Cerebellar nuclear complex (tissue), 1 donor: ENCODE data around the gene ABHD16A.
"Not testable (repeated sequence)": the region's sequence is repeated elsewhere in the genome, so short reads cannot be mapped to it uniquely, and the experiment has no call there.

Experiments
- DNase-seq, 2 experiments: peaks; one replicate each; lab custom pipeline; 2025; lab: John Stamatoyannopoulos, UW

ABHD16A gene

DNA sequence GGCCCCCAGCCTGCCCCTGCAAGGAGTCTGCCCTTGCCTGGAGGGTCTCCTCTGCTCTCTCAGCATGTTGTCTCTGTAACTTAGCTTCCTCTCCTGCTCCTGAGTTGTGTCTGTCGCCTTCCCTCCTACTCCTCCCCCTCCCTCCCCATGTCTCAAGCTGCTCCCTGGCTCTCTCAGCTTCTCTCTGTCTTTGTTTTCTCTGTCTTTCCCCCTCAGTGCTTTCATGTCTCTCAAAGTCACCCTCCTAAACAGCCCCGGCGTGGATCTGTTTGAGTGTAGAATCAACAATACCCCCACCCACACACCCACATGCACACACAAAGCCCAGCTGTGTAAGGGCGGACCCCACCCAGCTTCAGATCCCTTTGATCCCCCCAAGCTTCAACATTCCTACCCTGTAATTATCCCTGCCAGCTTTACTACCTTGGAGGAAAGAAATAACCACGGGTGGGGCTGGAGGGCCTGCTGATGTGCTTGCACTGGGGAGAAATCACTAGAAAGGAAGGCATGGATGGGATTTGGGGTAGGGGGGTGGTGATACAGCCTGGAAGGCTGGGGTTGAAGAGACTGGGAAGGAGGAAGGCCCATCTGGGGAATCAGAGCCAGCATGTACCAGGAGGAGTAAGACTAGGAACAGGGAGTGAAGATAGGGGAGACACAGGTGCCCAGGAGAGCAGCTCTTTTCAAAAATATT, 11.0 kb upstream of the ABHD16A start:
- DNase-seq, result no peak

DNA sequence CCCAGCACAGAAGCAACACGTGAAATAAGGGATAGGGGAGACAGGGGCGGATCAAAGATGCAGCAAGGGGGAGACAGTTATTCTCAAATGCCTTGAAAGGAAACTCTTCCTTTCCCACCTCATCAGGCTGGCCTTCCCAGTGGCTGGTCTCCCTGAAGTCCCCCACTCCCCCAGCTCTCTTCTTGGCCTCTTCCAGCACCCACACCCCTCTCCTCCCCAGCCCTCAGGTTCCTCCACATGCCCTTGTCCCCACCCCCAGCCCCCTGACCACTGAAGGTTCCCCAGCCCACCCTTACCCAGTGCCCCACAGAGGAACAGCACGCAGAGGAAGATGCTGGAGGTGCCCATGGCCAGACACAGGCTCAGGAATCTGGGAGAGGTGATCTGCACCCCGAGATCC, 10.3 kb upstream of the ABHD16A start:
- no peak for DNase-seq

DNA sequence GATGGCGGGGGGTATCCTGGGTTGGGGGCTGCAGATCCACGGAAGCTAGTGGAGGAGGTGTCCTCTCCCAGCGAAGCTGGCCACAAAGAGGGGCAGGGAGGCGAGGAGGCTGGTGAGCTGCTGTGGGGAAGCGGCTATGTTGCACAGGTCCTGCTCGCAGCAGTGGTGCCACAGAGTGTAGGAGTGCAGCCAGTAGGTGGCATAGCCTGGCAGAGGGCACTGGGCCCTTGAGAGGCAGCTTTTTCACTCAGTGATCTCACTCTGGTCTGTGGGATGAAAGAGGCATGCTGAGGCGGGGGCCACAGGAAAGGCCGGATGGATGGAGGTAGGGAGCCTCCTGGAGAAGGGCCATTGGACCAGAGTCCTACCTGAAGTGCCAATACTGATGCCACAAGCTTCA, 9.2 kb upstream of the ABHD16A start:
- no peak for DNase-seq

DNA sequence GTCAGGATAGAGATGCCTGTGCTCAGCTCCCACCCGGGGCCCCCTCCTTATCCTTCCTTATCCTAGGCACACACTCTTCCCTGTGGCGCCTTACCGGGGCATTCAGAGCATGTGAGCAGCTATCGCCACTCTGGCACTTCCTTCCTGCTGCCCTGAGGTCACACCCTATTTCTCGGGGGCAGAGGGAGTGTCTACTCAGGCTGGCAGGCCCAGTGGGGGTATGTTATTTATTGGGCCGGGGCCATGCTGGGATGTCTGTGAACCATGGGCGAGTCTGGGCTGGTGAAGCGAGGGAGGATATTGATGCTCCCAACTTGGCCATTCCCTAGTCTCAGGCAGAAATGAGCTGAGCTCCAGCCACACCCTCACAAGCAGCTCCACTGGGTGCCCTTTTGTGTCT, 8.1 kb upstream of the ABHD16A start:
- no peak for DNase-seq

DNA sequence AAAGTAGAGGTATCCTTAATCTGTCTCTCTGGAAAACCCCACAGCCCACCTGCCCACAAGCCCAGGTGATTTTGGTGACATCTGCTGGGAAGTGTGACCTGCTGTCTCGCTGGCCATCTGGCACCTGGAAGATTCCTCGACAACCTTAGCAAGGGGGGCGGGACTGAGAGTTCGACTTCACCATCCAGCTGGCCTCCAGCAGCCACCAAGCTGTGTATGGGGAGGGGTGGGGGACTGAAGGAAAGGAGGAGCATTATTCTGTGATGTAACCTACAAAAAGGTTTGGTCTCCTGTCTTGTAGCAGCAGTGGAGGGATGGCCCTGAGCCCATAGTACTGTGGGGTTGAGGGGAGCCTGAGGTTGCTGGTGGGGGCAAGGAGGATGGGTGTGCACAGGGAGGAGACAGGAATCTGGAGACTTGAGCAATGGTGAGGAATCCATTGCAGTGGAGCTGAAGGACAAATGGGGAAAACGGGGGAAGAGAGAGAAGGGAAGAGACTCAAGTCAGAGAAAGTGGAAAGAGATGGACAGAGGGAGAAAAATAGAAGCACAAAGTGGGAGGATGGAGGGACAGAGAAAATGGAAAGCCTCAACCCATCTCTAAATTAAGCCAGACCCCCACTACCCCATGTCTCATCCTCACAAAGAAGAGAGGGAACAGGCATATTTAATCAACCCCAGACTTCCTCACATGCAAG, 7.5 kb upstream of the ABHD16A start:
- DNase-seq, result no peak

DNA sequence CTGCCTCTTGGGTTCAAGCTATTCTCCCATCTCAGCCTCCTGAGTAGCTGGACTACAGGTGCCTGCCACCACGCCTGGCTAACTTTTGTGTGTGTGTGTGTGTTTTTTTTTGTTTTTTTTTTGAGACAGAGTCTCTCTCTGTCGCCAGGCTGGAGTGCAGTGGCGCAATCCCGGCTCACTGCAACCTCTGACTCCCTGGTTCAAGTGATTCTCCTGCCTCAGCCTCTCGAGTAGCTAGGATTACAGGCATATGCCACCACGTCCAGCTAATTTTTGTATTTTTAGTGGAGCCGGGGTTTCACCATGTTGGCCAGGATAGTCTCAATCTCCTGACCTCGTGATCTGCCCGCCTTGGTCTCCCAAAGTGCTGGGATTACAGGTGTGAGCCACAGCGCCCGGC, 6.0 kb upstream of the ABHD16A start:
- not testable (repeated sequence) for DNase-seq

DNA sequence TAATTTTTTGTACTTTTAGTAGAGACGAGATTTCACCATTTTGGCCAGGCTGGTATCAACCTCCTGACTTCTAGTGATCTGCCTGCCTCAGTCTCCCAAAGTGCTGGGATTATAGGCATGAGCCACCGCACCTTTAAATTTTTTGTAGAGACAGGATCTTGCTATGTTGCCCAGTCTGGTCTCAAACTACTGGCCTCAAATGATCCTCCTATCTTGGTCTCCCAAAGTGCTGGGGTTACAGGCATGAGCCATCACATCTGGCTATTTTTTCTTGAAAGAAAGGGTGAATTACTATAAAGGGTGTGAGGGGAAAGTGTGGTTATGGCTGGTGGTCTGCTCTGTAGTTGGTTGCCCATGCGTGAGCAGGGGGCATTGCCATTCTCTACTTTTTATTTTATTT, 5.1 kb upstream of the ABHD16A start:
- DNase-seq, result no peak

DNA sequence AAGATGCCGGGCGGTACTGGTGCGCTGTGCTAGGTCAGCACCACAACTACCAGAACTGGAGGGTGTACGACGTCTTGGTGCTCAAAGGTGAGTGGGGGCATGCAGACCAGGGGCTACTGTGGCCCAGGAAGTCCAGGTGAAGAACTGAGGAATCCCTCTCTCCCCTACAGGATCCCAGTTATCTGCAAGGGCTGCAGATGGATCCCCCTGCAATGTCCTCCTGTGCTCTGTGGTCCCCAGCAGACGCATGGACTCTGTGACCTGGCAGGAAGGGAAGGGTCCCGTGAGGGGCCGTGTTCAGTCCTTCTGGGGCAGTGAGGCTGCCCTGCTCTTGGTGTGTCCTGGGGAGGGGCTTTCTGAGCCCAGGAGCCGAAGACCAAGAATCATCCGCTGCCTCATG, 4.6 kb upstream of the ABHD16A start:
- no peak for DNase-seq

DNA sequence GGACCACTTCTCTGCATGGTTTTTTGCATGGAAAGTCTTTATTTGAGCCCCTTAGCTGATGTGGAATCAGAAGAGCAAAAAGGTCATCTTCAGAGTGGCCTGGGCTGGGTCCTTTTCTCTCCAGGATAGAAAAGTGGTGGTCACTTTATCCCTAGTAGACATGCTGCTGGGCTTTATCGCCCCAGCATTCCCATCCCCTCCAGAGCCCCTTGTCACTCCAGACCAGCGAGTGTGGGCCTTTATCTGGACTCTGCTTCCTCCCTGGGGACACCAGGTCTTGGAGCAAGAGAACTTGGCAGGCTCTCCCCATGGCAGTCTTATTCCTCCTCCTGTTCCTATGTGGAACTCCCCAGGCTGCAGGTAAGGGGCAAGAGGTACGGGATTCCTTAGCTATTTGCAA, 3.5 kb upstream of the ABHD16A start, which contains the start of gene LY6G6F:
TSS of gene LY6G6F (plus strand) at position 268 of the 400 bp plus-strand sequence. CDS start at position 309, 41 bp downstream.
- no peak for DNase-seq

DNA sequence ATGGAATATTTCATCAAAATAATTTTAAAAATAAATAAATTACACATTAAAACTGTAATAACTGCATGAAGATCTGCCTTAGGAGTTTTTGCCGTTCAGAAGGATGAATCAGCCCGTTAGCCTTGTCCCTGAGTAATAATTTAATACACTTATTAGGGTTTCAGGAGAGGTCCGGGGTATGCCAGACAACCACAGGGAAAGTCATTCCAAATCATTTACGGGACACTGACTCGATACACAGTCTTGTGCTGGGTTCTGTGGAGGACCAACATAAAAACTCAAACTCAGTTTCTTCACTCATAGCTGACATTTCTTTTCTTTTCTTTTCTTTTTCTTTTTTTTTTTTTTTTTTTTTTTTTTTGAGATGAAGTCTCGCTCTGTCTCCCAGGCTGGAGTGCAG, 2.8 kb upstream of the ABHD16A start:
- DNase-seq, result no peak

DNA sequence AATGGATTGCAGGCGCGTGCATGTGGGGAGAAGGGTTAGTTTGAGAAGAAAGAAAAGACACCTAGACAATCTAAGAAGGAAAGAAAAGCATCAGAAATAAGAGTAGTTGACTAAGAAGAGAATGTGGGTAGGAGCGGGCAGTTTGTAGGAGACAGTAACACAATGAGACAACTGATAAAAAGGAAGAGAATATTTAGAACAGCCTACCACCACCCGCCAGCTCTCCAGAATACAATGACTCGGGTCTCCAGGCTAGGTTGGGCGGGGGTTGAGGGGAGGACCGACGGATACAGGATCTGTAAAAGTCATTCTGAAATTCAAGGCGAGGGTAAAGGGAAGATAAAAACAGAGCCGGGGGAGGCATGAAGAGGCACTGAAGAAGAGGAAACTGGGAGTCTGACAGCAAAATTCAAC, 712 bp downstream of the ABHD16A start:
- DNase-seq, result no peak

DNA sequence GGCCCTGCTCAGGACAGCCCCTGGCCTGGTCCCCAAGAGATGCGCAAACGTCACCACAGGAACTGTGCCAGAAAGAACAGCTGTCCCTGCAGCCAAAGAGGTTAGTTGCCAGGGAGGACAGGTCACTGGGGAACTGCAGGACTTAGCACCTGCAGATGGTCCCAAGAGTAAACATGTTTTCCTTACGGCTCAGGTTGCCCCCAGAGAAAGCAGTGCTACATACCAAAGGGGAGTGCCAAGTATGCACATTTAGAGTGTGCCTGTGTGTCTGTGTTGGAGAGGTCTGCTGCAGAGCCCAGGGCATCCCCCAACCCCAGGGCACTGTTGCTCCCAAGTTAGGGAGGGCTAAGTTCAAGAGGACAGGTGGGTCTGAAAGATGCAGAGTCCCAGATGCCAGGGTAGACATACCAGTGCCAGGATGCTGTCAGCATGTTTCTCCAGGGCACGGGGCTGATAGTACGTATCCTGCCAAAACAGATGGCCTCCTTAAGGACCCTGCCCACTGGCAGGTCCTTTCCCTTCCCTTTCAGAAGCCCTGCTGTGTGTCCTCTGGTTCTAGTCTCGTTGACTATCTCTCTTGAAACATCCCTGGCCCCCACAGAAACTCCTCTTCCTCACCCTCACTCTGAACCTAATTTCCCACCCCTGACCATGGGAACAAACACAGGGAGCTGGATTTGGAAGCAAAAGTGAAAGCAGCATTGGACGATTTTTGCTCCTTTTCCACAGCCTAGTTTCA, 1.3 kb downstream of the ABHD16A start:
- DNase-seq, result no peak

DNA sequence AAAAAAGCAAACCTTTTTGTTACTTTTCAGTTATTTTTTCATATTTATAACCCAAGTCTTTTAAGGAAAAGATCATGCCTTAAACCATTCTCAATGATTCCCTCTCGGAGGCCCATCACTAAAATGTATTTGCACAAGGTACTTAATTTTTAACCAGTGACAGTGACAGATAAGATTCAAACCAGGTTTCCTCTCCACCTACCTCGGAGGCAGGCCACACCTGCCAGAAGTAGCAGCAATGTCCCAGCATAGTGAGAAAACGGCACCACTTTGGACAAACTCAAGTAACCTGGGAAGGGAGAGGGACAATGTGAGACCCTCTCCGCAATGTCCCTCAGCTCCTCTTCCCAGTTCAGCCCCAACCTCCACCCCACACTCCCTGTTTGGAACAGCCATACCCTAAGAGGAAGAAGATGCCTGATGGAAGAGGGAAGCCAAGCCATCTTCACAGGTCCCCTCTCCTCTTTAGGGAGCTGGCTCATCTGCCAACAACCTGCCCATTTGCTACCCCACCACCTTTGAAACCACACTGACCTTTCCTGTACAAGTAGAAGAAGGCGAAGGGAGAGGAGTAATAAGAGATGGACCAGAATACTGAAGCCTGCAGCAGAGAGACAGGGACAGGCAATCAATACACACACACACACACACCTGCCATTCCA, 2.3 kb downstream of the ABHD16A start:
- DNase-seq, result no peak

DNA sequence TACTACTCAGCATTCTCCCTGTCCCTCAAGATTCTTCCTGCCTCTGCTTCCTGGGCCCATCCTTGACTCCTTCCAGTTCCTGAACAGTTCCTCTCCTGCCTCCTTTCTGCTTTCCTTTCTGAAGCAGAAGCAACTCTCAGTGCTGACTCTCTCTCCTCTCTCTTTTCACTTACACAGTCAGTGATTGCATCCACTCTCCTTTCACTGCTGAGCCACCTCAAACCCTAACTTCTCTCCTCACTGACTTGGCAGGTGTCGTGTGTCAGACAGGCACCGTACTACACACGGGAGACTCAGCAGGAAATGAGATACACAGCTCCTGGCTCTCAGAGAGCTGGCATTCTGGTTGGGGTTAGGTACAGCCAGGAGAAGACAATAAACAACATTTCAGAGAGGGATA, 5.6 kb downstream of the ABHD16A start:
- no peak for DNase-seq

DNA sequence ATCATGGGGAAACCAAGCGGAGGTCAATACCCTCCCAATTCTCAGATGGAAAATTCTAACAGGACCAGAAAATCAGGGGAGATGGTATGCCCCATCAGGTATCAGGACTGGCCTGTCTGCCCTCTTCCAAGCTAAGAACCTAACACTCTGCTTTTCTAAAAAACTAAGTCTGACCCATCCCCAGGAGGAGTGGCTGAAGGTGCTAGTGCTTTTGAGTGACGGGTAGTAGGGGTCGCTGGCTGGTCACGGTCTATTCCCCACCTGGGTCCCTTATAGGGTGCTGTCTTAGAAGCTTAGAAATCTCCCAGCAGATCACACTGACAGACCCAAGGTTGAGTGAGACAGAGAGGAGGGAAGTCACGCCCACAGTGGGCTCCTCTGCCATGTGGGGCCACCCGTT, 9.6 kb downstream of the ABHD16A start:
- no peak for DNase-seq

DNA sequence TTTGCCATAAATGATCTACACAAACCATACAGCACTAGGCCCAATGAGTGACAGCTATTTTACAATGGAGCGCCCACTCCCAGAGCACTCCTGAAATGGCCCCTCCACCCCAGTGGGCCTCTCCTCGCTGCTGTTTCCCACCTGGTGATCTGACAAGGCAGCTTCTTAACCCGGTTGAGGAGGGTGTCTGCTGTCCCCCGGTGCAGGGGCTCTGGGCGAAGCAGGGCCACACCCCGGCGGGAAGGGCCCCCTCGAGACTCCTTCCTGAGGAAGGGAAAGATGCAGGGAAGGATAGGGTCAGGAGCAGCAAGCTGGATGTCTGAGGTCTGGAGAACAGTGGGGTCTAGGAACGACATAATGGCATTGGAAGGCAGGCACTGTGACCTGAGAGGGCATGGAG, 10.2 kb downstream of the ABHD16A start:
- no peak for DNase-seq

DNA sequence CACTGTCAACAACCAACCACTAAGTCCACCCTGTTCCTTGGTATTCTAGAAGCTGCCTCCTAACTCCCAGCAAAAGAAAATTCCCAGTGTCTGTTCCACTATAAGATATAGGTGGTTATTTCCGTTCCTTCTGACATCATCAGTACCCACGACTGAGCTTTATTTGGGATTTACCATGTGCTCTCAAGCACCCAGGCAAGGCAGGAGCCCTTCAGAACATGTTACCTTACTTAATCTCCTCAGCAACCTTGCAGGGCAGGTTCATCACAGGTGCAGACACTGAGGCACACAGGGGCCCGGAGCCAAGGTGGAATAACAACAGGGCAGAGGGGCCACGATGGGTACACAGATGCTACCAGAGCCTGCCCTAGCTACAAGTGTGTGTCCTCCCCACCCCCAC, 10.8 kb downstream of the ABHD16A start:
- DNase-seq, result no peak

DNA sequence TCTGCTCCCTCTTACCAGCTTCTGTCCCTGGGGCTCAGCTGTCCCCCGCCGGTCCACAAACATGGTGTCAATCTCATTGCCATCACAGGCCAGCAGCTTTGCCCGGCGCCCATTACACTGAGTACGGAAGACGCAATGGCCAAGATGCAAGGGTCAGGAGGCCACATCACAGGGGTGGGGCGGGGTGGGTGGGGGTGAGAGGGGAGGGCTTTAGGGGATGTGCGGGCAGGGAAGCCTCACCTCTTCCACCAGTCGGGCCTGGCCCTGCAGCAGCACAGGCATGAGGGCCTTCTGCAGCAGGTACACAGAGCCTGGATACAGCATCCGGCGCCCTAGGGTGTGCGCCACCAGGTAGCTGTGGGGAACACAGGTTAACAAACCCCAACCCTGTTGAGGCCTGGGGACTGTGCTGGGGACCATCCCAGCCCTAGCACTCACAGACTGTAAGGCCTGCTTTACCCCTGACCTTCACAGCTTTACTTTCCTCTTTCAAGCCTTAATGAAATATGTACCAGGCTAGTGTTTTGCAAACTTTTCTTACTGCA, 11.5 kb downstream of the ABHD16A start:
- no peak for DNase-seq

DNA sequence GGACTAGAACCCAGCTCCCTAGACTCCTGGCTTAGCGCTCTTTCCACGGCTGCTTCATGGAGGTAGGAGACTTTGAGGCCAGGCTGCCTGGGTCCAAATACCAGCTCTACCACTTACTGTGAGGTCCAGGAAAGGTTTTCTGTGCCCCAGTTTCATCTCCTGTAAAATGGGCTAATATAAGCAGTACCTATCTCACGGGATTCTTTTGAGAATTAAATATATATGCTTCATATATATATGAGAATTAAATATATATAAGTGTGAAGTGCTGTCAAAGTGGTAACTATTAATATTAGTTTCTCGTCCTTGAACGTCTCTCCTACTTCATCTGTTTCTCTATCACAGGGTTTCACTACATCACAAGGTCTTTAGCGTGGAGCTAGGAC, 12.1 kb downstream of the ABHD16A start:
- no peak for DNase-seq

DNA sequence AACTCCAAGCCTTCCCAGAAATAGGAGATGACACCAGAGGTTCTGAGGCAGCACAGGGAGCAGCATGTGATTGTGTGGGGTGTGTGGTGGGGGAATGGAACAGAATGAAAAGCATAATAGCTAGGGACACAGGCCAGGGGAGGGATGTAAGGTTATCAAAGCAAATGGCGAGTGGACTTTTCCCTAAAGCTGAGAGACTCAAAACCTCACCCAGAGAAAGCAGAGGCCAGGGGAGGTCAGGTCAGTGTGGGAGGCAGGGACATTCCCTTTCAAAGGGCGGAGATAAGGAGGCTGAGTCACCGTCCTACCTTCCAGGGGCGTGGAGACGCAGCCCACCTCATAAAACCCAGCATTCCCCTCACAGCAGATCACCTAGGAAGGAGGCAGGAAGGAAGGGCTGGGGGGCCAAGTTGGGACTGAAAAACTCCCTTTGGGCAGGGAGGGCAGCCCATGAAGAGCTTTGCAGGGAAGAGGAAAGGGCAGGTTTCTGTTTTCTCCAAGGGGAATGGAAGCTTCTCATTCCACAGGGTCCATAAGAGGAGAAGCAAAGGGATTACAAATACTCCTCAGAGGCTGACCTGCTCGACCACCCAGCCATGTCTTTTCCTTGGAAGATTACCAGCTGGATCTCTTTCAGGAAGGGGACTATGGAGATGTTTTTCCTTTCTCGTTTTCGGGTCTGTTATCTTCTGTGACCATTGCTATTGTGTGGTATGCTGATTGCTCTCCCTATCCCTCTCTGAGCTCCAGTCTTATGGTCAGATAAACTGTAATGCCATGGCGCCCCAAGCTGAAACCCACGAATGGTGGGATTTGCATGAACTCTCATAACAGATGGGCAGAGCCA, 12.7 kb downstream of the ABHD16A start:
- DNase-seq, result no peak
